GM23338 (cell line): Measurements from ENCODE around the gene MLLT1. TPM values are rescaled to one million over a fixed set of nuclear protein-coding genes. Genes with fewer than 3 reads are reported as not detected.

Experiments
- ATAC-seq: fragments of 200-7000 bp; cut with Tn5 transposase; 3 replicates; pipeline ENCODE4 v1.9.1; 2020
- DNase-seq: peaks from one replicate; pipeline ENCODE4 v3.0.0-alpha.2; 2015; ENCODE audit warnings: low spot score
- H2AFZ ChIP-seq: fragments of 200-600 bp; sonication (generic); 2 replicates; pipeline ENCODE4 v1.8.0; 2016; ENCODE audit warnings: antibody characterized with exemption, mild to moderate bottlenecking, moderate library complexity
- H3F3A ChIP-seq: fragments of 200-600 bp; sonication (generic); replicated peaks from 2 replicates; pipeline ENCODE4 v1.8.0; 2017; ENCODE audit warnings: antibody characterized with exemption, mixed run types, low read depth
- H3K27ac ChIP-seq: fragments of 200-600 bp; sonication (generic); 2 replicates; pipeline ENCODE4 v1.6.1; 2016; ENCODE audit warnings: low read depth
- H3K27me3 ChIP-seq: fragments of 200-600 bp; sonication (generic); 2 replicates; pipeline ENCODE4 v1.8.0; 2016; ENCODE audit warnings: mild to moderate bottlenecking, mixed run types, moderate library complexity; ENCODE audit not compliant: insufficient read depth
- H3K36me3 ChIP-seq: fragments of 200-600 bp; sonication (generic); 2 replicates; pipeline ENCODE4 v1.8.0; 2016; ENCODE audit warnings: mild to moderate bottlenecking; ENCODE audit not compliant: insufficient read depth
- H3K4me1 ChIP-seq: fragments of 200-600 bp; sonication (generic); 2 replicates; pipeline ENCODE4 v1.8.0; 2016; ENCODE audit warnings: mild to moderate bottlenecking, moderate library complexity; ENCODE audit not compliant: insufficient read depth
- H3K4me2 ChIP-seq: fragments of 200-600 bp; sonication (generic); 2 replicates; pipeline ENCODE4 v1.7.1; 2017; ENCODE audit warnings: mixed run types
- H3K4me3 ChIP-seq: fragments of 200-600 bp; sonication (generic); 2 replicates; pipeline ENCODE4 v1.6.1; 2016; ENCODE audit warnings: mixed run types
- H3K79me2 ChIP-seq: fragments of 200-600 bp; sonication (generic); replicated peaks from 2 replicates; pipeline ENCODE4 v1.8.0; 2017; ENCODE audit warnings: mild to moderate bottlenecking; ENCODE audit not compliant: insufficient read depth
- H3K9me2 ChIP-seq: fragments of 200-600 bp; sonication (generic); 2 replicates; pipeline ENCODE4 v1.8.0; 2017; ENCODE audit not compliant: insufficient read depth
- H4K20me1 ChIP-seq: fragments of 200-600 bp; sonication (generic); replicated peaks from 2 replicates; pipeline ENCODE4 v1.8.0; 2017; ENCODE audit warnings: mild to moderate bottlenecking; ENCODE audit not compliant: insufficient read depth
- H3K27ac Mint-ChIP-seq: 2 replicates; pipeline ENCODE4 v1.8.0; 2020; ENCODE audit warnings: inconsistent platforms, mild to moderate bottlenecking, moderate library complexity, mixed read lengths
- H3K27me3 Mint-ChIP-seq: 3 replicates; pipeline ENCODE4 v1.8.0; 2022; ENCODE audit warnings: low read depth, mild to moderate bottlenecking, moderate library complexity, mixed read lengths, inconsistent platforms; ENCODE audit not compliant: insufficient read depth, poor library complexity
- H3K36me3 Mint-ChIP-seq: 3 replicates; pipeline ENCODE4 v1.8.0; 2021; ENCODE audit warnings: low read depth, mild to moderate bottlenecking, inconsistent platforms, moderate library complexity, mixed read lengths
- H3K4me1 Mint-ChIP-seq: 3 replicates; pipeline ENCODE4 v1.8.0; 2020; ENCODE audit warnings: mild to moderate bottlenecking, inconsistent platforms, mixed read lengths
- H3K4me3 Mint-ChIP-seq: 3 replicates; pipeline ENCODE4 v1.8.0; 2021; ENCODE audit warnings: moderate library complexity, mild to moderate bottlenecking, inconsistent platforms, mixed read lengths
- H3K9me3 Mint-ChIP-seq: 3 replicates; pipeline ENCODE4 v1.8.0; 2020; ENCODE audit warnings: moderate library complexity, mild to moderate bottlenecking, inconsistent platforms, mixed read lengths
- CREB1 ChIP-seq: fragments of 250-450 bp; sonication (Bioruptor Pico); IDR thresholded peaks from 2 replicates; pipeline ENCODE4 v1.5.0; 2020; ENCODE audit warnings: low read depth, mild to moderate bottlenecking, moderate library complexity
- EZH2 ChIP-seq: fragments of 200-600 bp; sonication (generic); IDR thresholded peaks from one replicate; pipeline ENCODE4 v1.8.0; 2017; ENCODE audit warnings: antibody characterized with exemption, mild to moderate bottlenecking, low read depth; ENCODE audit not compliant: unreplicated experiment
- EZH2phosphoT487 ChIP-seq: fragments of 200-600 bp; sonication (generic); IDR thresholded peaks from one replicate; pipeline ENCODE4 v1.8.1; 2018; ENCODE audit warnings: antibody characterized with exemption; ENCODE audit not compliant: unreplicated experiment
- JUNB ChIP-seq: IDR thresholded peaks from one replicate; pipeline ENCODE4 v1.6.1; 2016; ENCODE audit warnings: antibody characterized with exemption; ENCODE audit not compliant: unreplicated experiment
- NANOG ChIP-seq: IDR thresholded peaks from 2 replicates; pipeline ENCODE4 v1.6.1; 2016; ENCODE audit warnings: antibody characterized with exemption, borderline replicate concordance
- STAT1 ChIP-seq: IDR thresholded peaks from one replicate; pipeline ENCODE4 v1.6.1; 2016; ENCODE audit warnings: antibody characterized with exemption; ENCODE audit not compliant: unreplicated experiment
- ZNF114 ChIP-seq: fragments of 250-450 bp; sonication (Bioruptor Pico); IDR thresholded peaks from 2 replicates; pipeline ENCODE4 v1.5.0; 2020; ENCODE audit warnings: mild to moderate bottlenecking, moderate library complexity
- ZNF331 ChIP-seq: fragments of 250-450 bp; sonication (Bioruptor Pico); IDR thresholded peaks from 2 replicates; pipeline ENCODE4 v1.5.0; 2020; ENCODE audit warnings: low read depth, mild to moderate bottlenecking, moderate library complexity
- ZNF462 ChIP-seq: fragments of 250-450 bp; sonication (Bioruptor Pico); IDR thresholded peaks from 2 replicates; pipeline ENCODE4 v1.5.0; 2020; ENCODE audit warnings: mild to moderate bottlenecking, moderate library complexity
- polyA plus RNA-seq: library from polyadenylated mRNA; unstranded; fragments of >200 nt; fragmentation: Nextera tagmentation; extraction: Ambion mirVana; gene quantifications from 2 replicates; pipeline ENCODE4 v1.2.1, GENCODE V29; 2016
- total RNA-seq: library from RNA; depleted of rRNA; stranded (reverse); fragments of >200 nt; shearing (Covaris generic); gene quantifications from 2 replicates; pipeline ENCODE4 v1.2.3, GENCODE V29; 2014
- TF ChIP-seq, protein P1 (sequence below): IDR thresholded peaks from one replicate; pipeline ENCODE4 v1.6.1; 2018; ENCODE audit warnings: antibody characterized with exemption; ENCODE audit not compliant: unreplicated experiment

Gene MLLT1
- total and polyA plus RNA-seq, 2 experiments from 2014 or later, result 17.8 to 23.4 TPM

DNA sequence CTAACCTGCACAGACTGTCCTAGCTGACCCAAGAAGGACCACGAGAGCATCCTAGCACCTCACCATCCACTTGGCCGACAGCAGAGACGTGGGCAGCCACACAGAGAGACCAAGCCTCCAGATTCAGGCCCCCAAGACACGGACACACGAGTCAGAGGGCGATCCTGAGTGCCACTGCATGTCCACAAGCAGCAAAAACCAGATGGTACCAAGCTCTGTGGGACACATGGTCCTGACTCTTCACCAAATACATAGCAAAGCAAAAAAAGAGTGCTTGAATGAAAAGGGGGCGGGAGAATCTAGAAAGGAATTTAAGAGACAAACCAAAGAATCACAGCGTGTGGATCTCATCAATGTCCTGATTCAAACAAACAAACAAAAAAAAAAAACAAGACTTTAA is 45.2 kb downstream of the MLLT1 start:
- Histone ChIP-seq H2AFZ (no peak overlapping the region), H3K36me3 (no peaks in the 10 kb centered on the region; the same call in 1 of the 2 replicates), H3K4me1 (no peaks in the 10 kb centered on the region), H3F3A (no peaks in the 10 kb centered on the region), H3K27ac (0 out of 2 replicates have a peak overlapping the region, but pooled peaks have one; percentile 60), H3K27me3 (no peaks in the 10 kb centered on the region), H3K4me2 (no peak overlapping the region), H3K79me2 (peaks cover 75% of the 10 kb centered on the region), H3K9me2 (no peaks in the 10 kb centered on the region), H3K4me3 (no peak overlapping the region), H4K20me1 (peaks cover 15% of the 10 kb centered on the region)
- ATAC-seq, result no peak
- no peak for TF ChIP-seq CREB1
- TF ChIP-seq JUNB, result no peak
- no peak for TF ChIP-seq NANOG
- no peak for TF ChIP-seq EZH2
- Mint-ChIP-seq H3K9me3 (no peaks in the 10 kb centered on the region; the same call in 1 of the 3 replicates), H3K4me3 (no peak overlapping the region), H3K27ac (peak overlapping the region; percentile 87), H3K4me1 (peaks cover 23% of the 10 kb centered on the region), H3K27me3 (peaks cover 14% of the 10 kb centered on the region), H3K36me3 (peaks cover 8% of the 10 kb centered on the region)
- no peak for DNase-seq

- no peaks in the 10 kb centered on the region for H3K9me2 ChIP-seq
- peaks cover 24% of the 10 kb centered on the region for H3K4me1 Mint-ChIP-seq
- H3K4me2 ChIP-seq, result no peak overlapping the region
- DNase-seq, result no peak
- no peaks in the 10 kb centered on the region for H3F3A ChIP-seq
- no peaks in the 10 kb centered on the region; the same call in 1 of the 3 replicates for H3K9me3 Mint-ChIP-seq
- no peaks in the 10 kb centered on the region for H3K27me3 ChIP-seq
- H3K4me3 Mint-ChIP-seq, result no peak overlapping the region
- peaks cover 72% of the 10 kb centered on the region for H3K79me2 ChIP-seq
- peaks cover 16% of the 10 kb centered on the region for H3K27me3 Mint-ChIP-seq
- no peaks in the 10 kb centered on the region; the same call in 1 of the 2 replicates for H3K36me3 ChIP-seq
- H3K27ac ChIP-seq, result 0 out of 2 replicates have a peak overlapping the region, but pooled peaks have one; percentile 60
- peak overlapping the region; percentile 87 for H3K27ac Mint-ChIP-seq
- H4K20me1 ChIP-seq, result peaks cover 14% of the 10 kb centered on the region
- ATAC-seq, result peak; percentile 14; the same call in 2 of the 3 replicates
- peaks cover 10% of the 10 kb centered on the region for H3K36me3 Mint-ChIP-seq
- H2AFZ ChIP-seq, result no peak overlapping the region
- no peak overlapping the region for H3K4me3 ChIP-seq
- no peaks in the 10 kb centered on the region for H3K4me1 ChIP-seq
- TF ChIP-seq NANOG, result no peak
- TF ChIP-seq STAT1, result no peak
- no peak for TF ChIP-seq ZNF114
- TF ChIP-seq, protein P1, sequence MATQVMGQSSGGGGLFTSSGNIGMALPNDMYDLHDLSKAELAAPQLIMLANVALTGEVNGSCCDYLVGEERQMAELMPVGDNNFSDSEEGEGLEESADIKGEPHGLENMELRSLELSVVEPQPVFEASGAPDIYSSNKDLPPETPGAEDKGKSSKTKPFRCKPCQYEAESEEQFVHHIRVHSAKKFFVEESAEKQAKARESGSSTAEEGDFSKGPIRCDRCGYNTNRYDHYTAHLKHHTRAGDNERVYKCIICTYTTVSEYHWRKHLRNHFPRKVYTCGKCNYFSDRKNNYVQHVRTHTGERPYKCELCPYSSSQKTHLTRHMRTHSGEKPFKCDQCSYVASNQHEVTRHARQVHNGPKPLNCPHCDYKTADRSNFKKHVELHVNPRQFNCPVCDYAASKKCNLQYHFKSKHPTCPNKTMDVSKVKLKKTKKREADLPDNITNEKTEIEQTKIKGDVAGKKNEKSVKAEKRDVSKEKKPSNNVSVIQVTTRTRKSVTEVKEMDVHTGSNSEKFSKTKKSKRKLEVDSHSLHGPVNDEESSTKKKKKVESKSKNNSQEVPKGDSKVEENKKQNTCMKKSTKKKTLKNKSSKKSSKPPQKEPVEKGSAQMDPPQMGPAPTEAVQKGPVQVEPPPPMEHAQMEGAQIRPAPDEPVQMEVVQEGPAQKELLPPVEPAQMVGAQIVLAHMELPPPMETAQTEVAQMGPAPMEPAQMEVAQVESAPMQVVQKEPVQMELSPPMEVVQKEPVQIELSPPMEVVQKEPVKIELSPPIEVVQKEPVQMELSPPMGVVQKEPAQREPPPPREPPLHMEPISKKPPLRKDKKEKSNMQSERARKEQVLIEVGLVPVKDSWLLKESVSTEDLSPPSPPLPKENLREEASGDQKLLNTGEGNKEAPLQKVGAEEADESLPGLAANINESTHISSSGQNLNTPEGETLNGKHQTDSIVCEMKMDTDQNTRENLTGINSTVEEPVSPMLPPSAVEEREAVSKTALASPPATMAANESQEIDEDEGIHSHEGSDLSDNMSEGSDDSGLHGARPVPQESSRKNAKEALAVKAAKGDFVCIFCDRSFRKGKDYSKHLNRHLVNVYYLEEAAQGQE, result no peak
- no peak for TF ChIP-seq EZH2phosphoT487
- no peak for TF ChIP-seq ZNF331 (CRISPR knock-in tag)
- TF ChIP-seq ZNF462, result no peak
- no peak for TF ChIP-seq CREB1
- no peak for TF ChIP-seq EZH2
Measured at GRCh38 chr19:6233827-6234511, 45.8 kb downstream of the MLLT1 start.
